Stimulated activated naive CD8-positive, alpha-beta T cell treated with anti-CD3 and anti-CD28 coated beads, Interleukin-15, amount 100 ng/mL, for 72 hours (primary cell): ENCODE results near the gene DNAJC18.
"Not testable (repeated sequence)": the region's sequence is repeated elsewhere in the genome, so short reads cannot be mapped to it uniquely, and the experiment has no call there.

ENCODE experiments used
- ATAC-seq: fragments of 150-1000 bp; cut with Tn5 transposase; 2 replicates; pipeline ENCODE4 v1.10.0; 2021; ENCODE audit warnings: mild to moderate bottlenecking, moderate library complexity
- DNase-seq, 2 donors: peaks; one replicate each; pipeline ENCODE4 v3.0.0; 2021 to 2022
- H3K27ac Mint-ChIP-seq, 2 donors: one replicate each; pipeline ENCODE4 v1.8.0; 2022; ENCODE audit warnings: mild to moderate bottlenecking in 2 of 2, mixed read lengths in 2 of 2, moderate library complexity in 2 of 2
- H3K27me3 Mint-ChIP-seq: one replicate; pipeline ENCODE4 v1.8.0; 2022; ENCODE audit warnings: mixed read lengths
- H3K4me1 Mint-ChIP-seq: one replicate; pipeline ENCODE4 v1.8.0; 2022; ENCODE audit warnings: mild to moderate bottlenecking, mixed read lengths
- H3K4me3 Mint-ChIP-seq, 2 donors: one replicate each; pipeline ENCODE4 v1.8.0; 2022; ENCODE audit warnings: mild to moderate bottlenecking in 2 of 2, mixed read lengths in 2 of 2, moderate library complexity in 1 of 2
- H3K9me3 Mint-ChIP-seq, 2 donors: one replicate each; pipeline ENCODE4 v1.8.0; 2022; ENCODE audit warnings: mixed read lengths in 2 of 2

The DNAJC18 gene

GRCh38 chr5:139439013-139439903, at the start of gene DNAJC18:
Gene DNAJC18 (minus strand): TSS chr5:139439525. CDS start chr5:139439445, 80 bp downstream.
- no peaks in the 10 kb centered on the region for H3K9me3 Mint-ChIP-seq
- peak within 1 kb of the TSS; percentile 100 for H3K4me3 Mint-ChIP-seq
- H3K27ac Mint-ChIP-seq: peak within 1 kb of the TSS; percentile 100
- peaks cover 63% of the 10 kb centered on the region for H3K4me1 Mint-ChIP-seq
- DNase-seq (peak; percentile 87 to 91), ATAC-seq (peak; percentile 93)
- H3K27me3 Mint-ChIP-seq: no peaks in the 10 kb centered on the region

GRCh38 chr5:139488260-139488659, 48.9 kb upstream of the DNAJC18 start:
- Mint-ChIP-seq H3K4me3 (peak overlapping the region in 1 of 2 donors; percentile 36), H3K27me3 (no peaks in the 10 kb centered on the region), H3K27ac (peak overlapping the region; percentile 69 to 94), H3K4me1 (peaks cover 19% of the 10 kb centered on the region), H3K9me3 (no peaks in the 10 kb centered on the region)
- no peak for ATAC-seq
- no peak for DNase-seq

GRCh38 chr5:139486201-139486600, 46.9 kb upstream of the DNAJC18 start:
- no peak for DNase-seq
- no peak overlapping the region for H3K27ac Mint-ChIP-seq
- H3K27me3 Mint-ChIP-seq: no peaks in the 10 kb centered on the region
- H3K4me3 Mint-ChIP-seq: no peak overlapping the region
- H3K4me1 Mint-ChIP-seq: peaks cover 29% of the 10 kb centered on the region
- ATAC-seq: no peak
- no peaks in the 10 kb centered on the region for H3K9me3 Mint-ChIP-seq

DNA sequence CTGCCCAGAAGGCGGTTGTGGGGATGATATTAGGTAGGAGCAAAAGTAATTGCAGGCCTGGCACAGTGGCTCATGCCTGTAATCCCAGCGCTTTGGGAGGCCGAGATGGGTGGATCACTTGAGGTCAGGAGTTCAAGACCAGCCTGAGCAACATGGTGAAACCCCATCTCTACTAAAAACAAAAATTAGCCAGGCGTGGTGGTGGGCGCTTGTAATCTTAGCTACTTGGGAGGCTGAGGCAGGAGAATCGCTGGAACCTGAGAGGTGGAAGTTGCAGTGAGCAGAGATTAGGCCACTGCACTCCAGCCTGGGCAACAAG, 43.5 kb upstream of the DNAJC18 start:
- Mint-ChIP-seq H3K4me3 (peak overlapping the region; percentile 84 to 86), H3K4me1 (peaks cover 47% of the 10 kb centered on the region), H3K27ac (peak overlapping the region; percentile 88 to 93)
- not testable (repeated sequence) for H3K9me3 Mint-ChIP-seq, DNase-seq, ATAC-seq, H3K27me3 Mint-ChIP-seq

GRCh38 chr5:139482050-139482889, 42.9 kb upstream of the DNAJC18 start, which contains the start of gene STING1:
Gene STING1 (minus strand): TSS chr5:139482758. CDS start chr5:139481704, 1,054 bp downstream.
- H3K27me3 Mint-ChIP-seq: no peaks in the 10 kb centered on the region
- DNase-seq (peak; percentile 55 to 80), ATAC-seq (peak; percentile 91)
- peak within 1 kb of the TSS; percentile 84 to 86 for H3K4me3 Mint-ChIP-seq
- H3K4me1 Mint-ChIP-seq: peaks cover 47% of the 10 kb centered on the region
- H3K27ac Mint-ChIP-seq: peak within 1 kb of the TSS; percentile 88 to 93
- H3K9me3 Mint-ChIP-seq: no peaks in the 10 kb centered on the region

DNA sequence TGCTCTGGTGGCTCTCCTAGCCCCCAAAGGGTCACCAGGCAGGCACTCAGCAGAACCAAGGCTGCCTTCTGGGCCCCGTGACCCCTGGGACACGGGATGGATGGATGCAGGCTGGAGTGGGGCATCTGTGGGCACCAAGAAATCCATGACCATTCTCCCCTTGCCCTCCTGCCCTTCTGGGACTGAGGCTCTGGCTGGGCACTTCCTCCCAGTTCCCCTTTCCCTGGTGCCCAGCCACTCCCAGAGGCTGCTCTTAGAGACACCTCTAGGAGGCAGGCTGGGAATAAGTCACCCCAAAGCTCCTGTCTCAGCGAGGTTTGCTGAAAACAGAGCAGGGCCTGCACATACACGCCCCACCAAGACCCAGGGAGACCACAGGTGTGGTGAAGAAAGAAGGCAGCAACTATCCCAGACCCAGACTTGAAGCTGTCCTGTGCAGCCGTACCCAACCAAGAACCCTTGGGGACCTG, 42.3 kb upstream of the DNAJC18 start:
- Mint-ChIP-seq H3K4me1 (peaks cover 47% of the 10 kb centered on the region), H3K4me3 (peak overlapping the region; percentile 84 to 86), H3K9me3 (no peaks in the 10 kb centered on the region), H3K27ac (peak overlapping the region; percentile 88 to 93), H3K27me3 (no peaks in the 10 kb centered on the region)
- DNase-seq (no peak), ATAC-seq (peak; percentile 46)

- H3K9me3 Mint-ChIP-seq: no peaks in the 10 kb centered on the region
Observed at GRCh38 chr5:139481122-139481533, 41.8 kb upstream of the DNAJC18 start.

GRCh38 chr5:139479729-139480128, 40.4 kb upstream of the DNAJC18 start:
- not testable (repeated sequence) for H3K27me3 Mint-ChIP-seq, H3K4me3 Mint-ChIP-seq, DNase-seq, H3K9me3 Mint-ChIP-seq, ATAC-seq, H3K27ac Mint-ChIP-seq
- H3K4me1 Mint-ChIP-seq: peaks cover 63% of the 10 kb centered on the region

More at GRCh38 chr5:139481122-139481533, 41.8 kb upstream of the DNAJC18 start:
- DNase-seq (peak in 1 of 2 donors; percentile 41), ATAC-seq (peak; percentile 42)
- peak overlapping the region; percentile 15 to 93 for H3K27ac Mint-ChIP-seq
- H3K27me3 Mint-ChIP-seq: no peaks in the 10 kb centered on the region
- H3K4me1 Mint-ChIP-seq: peaks cover 49% of the 10 kb centered on the region
- H3K4me3 Mint-ChIP-seq: peak overlapping the region; percentile 84 to 86

GRCh38 chr5:139478657-139479423, 39.5 kb upstream of the DNAJC18 start:
- H3K27ac Mint-ChIP-seq, ATAC-seq, DNase-seq, H3K4me3 Mint-ChIP-seq, H3K9me3 Mint-ChIP-seq, H3K27me3 Mint-ChIP-seq: not testable (repeated sequence)
- H3K4me1 Mint-ChIP-seq: peaks cover 72% of the 10 kb centered on the region

- Mint-ChIP-seq H3K4me3 (no peak overlapping the region), H3K9me3 (no peaks in the 10 kb centered on the region)
Observed at GRCh38 chr5:139475865-139476617, 36.7 kb upstream of the DNAJC18 start.

GRCh38 chr5:139474890-139475791, 35.8 kb upstream of the DNAJC18 start:
- H3K27me3 Mint-ChIP-seq: no peaks in the 10 kb centered on the region
- H3K4me3 Mint-ChIP-seq: no peak overlapping the region
- H3K9me3 Mint-ChIP-seq: no peaks in the 10 kb centered on the region
- peak; percentile 31 for ATAC-seq
- no peak for DNase-seq
- H3K27ac Mint-ChIP-seq: peak overlapping the region in 1 of 2 donors; percentile 79
- H3K4me1 Mint-ChIP-seq: peaks cover 78% of the 10 kb centered on the region

More at GRCh38 chr5:139475865-139476617, 36.7 kb upstream of the DNAJC18 start:
- ATAC-seq (no peak), DNase-seq (no peak)
- no peaks in the 10 kb centered on the region for H3K27me3 Mint-ChIP-seq
- peaks cover 76% of the 10 kb centered on the region for H3K4me1 Mint-ChIP-seq
- no peak overlapping the region for H3K27ac Mint-ChIP-seq

DNA sequence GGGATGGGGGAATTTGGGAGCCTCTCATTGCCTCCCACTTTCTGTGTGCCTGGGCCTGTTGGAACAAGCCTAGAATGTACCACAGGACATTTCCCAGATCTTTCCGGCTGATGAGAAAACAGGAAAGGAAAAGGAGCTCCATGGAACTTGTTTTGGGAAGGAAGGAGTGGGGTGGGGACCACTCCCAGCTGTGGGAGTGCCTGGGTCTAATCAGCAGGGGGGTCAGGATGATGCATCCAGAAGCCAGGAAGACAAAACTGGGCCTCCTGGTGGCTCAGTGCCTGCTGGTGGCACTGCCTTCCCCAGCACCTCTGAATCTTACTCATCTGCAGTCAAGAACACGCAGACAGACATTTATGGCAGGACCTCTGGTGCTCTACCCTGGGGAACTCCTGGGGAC, 34.2 kb upstream of the DNAJC18 start:
- Mint-ChIP-seq H3K9me3 (no peaks in the 10 kb centered on the region), H3K27me3 (no peaks in the 10 kb centered on the region), H3K4me1 (peaks cover 85% of the 10 kb centered on the region), H3K27ac (peak overlapping the region; percentile 37 to 52), H3K4me3 (no peak overlapping the region)
- DNase-seq (no peak), ATAC-seq (no peak)

- no peak overlapping the region for H3K27ac Mint-ChIP-seq
- no peaks in the 10 kb centered on the region for H3K9me3 Mint-ChIP-seq
- no peak overlapping the region for H3K4me3 Mint-ChIP-seq
- peaks cover 85% of the 10 kb centered on the region for H3K4me1 Mint-ChIP-seq
- ATAC-seq (no peak), DNase-seq (no peak)
- no peaks in the 10 kb centered on the region for H3K27me3 Mint-ChIP-seq
Observed at GRCh38 chr5:139473105-139473504, 33.8 kb upstream of the DNAJC18 start.
